ENCODE results near the gene DENND1A.

The DENND1A gene

GRCh38 chr9:123513554-123513953 lies 416.4 kb downstream of the DENND1A start:
- DNase-seq, result no peak

DNA sequence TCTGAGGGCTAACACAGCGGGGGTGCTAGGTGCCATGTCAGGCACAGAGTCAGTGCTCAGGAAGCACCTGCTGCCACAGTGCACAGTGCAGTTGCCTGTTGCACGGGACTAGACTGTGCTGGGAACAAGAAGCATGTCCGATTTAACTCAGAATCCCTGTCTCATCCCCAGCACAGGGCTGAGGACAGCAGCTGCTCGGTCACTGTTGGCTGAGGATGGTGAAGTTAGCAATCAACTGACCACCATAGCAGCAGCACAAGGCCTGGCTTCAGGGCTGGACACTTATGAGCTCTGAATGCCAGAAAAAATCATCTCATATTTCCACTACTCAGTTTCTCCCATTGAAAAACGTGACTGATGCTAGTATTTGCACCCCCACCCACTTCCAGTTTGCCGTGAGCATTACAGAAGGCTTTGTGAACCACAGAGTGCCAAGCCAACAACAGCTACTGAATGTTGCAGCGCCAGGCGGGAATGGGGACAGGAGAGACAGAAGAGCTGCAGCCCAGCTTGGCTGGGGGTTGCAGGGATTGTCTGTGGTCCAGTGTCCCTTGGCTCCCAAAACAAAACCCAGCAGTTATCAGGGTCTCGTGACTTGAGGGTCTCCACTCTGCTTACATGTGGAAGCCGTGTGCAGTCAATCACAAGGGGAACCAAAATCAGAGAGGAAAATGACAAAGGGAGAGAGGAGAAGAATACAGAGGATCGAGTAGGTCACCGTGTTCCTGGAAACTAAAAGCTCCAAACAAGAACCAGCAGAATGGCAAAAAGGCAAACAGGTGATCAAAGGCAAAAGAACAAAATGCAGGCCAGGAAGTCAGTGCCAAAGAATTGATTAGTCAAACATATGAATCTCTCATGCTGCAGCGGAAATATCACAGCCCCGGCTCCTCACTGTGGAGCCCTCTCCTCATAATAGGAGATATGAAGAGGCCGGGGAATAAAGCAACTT lies 418.3 kb downstream of the DENND1A start:
- DNase-seq, result no peak

DNA sequence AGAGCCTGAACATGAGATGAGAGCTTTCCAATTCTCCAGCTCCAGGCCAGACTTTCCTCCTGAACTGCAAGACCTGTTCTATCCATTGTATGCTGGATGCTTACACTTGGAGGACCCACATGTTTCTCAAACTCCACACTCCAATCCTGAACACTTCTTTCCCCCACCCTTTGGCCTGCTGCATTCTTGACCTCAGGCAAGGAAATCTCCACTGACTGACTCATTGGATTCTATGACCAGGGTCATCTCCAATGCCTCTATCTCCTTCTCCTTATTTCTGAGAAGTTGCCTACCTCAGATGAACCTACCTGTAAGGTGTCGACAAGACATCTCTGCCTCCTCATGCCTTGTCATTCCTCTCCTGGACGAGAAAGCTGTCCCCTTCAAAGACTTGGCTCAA lies 420.3 kb downstream of the DENND1A start:
- DNase-seq, result no peak

DNA sequence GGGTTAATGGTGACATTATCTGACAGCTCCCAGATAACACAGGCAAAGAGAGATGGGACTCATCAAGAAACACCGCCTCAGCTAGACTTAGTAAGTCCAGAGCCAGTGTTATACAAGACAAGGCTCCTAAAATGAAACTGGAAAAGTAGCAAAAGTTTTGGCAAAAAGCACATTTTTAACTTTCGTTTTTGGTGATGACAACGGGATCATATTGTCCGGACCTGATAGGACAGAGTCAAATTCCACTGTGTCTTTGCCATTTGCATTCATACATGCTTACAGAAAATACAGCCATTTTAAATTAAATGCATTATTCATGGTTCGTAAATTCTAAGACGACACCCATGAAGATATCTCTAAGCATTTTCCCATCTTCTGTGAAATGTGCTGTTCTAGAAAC lies 421.9 kb downstream of the DENND1A start:
- DNase-seq, result no peak

- no peak for DNase-seq
Observed at GRCh38 chr9:123505496-123505895, 424.4 kb downstream of the DENND1A start.

- DNase-seq, result no peak
Observed at GRCh38 chr9:123500336-123500735, 429.6 kb downstream of the DENND1A start.

DNA sequence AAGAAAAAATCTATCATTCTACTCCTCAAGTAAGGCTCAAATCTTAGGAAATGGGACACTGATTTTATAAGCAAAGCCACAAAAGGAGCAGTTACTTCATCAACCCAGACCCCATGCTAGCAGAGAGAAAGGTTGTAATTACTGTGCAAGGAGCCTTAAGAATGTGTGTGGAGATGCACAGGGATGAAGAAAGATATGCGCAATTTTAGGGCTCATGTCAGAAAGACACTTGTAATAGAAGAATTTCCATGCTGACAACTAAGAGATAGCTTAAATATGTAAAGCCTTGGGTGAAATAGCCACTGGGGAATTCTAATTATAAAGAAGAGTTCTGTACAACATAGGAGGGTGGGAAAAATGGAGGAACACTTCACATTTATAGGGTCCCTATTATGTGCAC lies 432.1 kb downstream of the DENND1A start:
- DNase-seq, result no peak

GRCh38 chr9:123495731-123496130 lies 434.2 kb downstream of the DENND1A start:
- no peak for DNase-seq

GRCh38 chr9:123493627-123494026 lies 436.3 kb downstream of the DENND1A start:
- DNase-seq, result no peak

- no peak for DNase-seq
Observed at GRCh38 chr9:123490688-123491087, 439.2 kb downstream of the DENND1A start.

GRCh38 chr9:123488722-123489321 lies 441.1 kb downstream of the DENND1A start:
- DNase-seq, result no peak

GRCh38 chr9:123487944-123488548 lies 441.9 kb downstream of the DENND1A start:
- no peak for DNase-seq

DNA sequence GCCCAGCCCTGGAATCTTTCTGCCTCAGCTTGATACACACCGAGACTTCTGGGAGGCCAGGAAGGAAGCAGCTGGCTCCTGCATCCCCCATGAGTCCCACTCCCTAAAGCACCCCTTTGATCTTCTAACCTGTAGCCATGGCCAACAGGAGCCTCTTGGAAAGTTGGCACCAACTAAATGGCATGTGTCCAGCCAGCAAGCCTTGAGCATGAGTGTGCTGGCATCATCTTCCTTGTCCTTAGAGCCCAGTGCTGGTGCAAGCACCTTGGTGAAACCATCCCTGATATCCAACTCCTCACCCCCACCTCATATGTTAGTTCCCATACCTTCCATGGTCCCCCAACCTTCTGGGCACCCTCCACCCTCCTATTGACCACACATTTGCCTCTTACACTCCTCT lies 443.5 kb downstream of the DENND1A start:
- no peak for DNase-seq

DNA sequence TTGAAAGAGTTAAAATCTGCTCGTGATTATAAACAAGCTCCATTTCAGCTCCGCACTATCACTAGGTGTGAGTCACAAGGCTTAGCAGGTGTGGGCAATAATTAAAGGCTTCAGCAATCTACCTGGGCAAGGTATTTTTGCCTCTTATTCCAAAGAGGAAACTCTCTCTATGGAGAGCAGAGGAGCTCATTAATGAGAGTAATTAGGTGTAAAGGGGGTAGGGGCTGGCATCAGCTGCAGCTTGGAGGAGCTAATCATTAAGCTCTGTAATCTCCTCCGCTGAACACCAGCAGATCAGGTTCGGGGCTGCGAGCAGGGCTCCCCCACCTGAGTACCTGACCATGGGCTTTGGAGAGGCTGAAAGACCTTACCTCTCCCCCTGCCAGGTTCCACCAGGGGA lies 444.7 kb downstream of the DENND1A start:
- peak; percentile 69 for DNase-seq

- no peak for DNase-seq
Observed at GRCh38 chr9:123484130-123484529, 445.8 kb downstream of the DENND1A start.

DNA sequence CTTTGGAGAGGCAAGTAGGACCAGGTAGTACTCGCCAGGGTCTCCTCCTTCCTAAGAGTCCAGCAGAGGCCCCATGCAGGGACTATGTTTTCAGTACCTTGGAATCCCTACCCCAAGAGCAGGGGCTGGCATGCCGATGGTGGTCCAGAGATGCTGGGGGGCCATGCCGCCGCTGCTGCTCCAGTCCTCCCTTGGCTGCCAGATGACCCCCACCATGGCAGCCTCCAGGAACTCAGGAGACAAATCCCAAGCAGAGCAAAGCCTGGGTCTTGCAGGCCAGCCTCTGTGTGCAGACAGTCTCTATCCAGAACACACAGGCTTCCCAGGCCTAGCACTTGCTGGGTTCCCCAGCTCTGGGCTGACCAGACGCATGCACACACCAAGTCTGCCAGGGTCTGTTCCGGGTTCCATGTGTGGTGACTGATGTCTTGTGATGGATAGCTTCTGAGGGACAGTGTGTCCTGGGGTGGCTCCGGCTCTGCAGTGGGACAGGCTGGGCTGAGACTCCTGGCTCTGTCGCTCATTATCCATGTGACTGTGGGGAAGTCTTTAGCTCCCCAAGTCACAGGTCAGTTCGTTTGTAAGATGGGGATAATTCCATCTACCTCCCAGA lies 446.6 kb downstream of the DENND1A start:
- no peak for DNase-seq

- DNase-seq, result no peak
Observed at GRCh38 chr9:123482295-123482968, 447.5 kb downstream of the DENND1A start.

GRCh38 chr9:123481209-123481865 lies 448.6 kb downstream of the DENND1A start:
- DNase-seq, result no peak

DNA sequence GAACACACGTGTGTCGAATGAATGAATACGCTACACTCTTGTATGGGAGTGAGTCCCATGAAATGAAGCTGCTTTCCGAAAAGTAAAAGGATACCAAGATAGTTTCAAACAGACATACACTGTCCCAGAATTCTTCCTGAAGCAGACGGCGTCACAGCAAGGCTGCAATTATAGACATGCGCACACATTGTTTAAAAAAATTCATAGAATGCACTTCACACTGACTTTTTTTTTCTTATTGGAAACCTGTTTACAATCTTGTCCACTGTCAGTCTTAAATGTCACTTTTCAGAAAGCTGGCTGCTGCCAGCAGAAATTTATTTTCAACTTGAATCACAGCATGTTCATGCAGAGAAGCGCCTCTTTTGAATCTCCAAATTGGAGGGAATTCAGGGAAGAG lies 449.1 kb downstream of the DENND1A start:
- no peak for DNase-seq

- DNase-seq, result no peak
Observed at GRCh38 chr9:123480096-123480495, 449.8 kb downstream of the DENND1A start.

DNA sequence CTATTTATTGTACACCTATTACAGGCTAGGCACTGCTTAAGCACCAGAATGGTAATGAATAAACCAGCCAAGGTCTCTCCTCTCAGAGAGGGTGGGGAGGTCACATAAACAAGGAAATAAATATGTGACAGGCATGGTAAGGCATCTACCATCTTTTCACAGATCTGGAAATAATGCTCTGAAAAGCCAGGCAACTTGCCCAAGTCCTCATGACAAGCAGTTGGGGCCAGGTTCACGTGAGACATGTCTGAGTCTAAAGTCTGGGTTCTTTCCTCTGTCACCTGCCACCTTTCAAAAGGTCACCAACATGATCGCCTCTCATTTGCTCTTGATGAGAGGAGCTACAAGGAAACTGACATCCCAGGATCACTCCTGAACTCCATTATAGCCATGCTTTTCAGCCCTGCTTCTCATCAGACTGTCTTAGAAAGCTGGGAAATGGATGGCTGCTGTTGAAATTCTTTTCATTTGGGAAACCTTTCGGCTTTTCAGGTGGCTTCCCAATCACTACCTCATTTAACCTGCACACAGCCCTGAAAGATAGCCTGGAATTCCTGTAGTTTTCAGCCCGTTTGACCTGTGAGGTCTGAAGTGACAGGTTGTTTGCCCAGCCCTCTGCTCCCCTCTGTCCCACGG lies 450.8 kb downstream of the DENND1A start:
- no peak for DNase-seq

DNA sequence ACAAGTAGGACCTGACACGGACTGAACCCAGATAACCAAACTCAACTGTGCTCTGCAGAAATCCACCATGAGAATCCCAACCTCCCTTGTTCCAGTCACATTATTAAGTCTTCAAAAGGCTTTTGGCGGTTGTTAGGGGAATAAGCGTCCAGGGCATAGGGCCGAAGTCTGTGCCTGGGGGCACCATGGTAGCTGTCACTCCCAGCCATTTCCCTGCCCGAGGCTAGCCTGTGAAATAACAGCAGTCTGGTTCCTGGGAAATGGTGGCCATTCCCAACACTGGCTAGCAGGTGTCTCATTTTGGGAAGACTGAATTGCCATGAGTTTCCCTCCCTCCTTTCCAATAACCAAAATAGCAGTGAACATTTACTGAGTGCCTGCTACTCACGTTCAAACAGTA lies 451.8 kb downstream of the DENND1A start:
- DNase-seq, result no peak

Data from NCI-H1105 (cell line).